Measurements from ENCODE around the gene KDM1A. TPM values are rescaled to one million over a fixed set of nuclear protein-coding genes. Genes with fewer than 3 reads are reported as not detected.

KDM1A gene
- total RNA-seq, 1 donor from 2014 or later, result 332 TPM

GRCh38 chr1:23101887-23102286 lies 82.6 kb downstream of the KDM1A start:
- H3K4me1 Mint-ChIP-seq, result peaks cover 13% of the 10 kb centered on the region
- H3K36me3 Mint-ChIP-seq, result peaks cover 8% of the 10 kb centered on the region
- no peaks in the 10 kb centered on the region for H3K36me3 ChIP-seq
- H3K9ac ChIP-seq, result no peak overlapping the region
- no peaks in the 10 kb centered on the region for H3K27me3 Mint-ChIP-seq (ENCODE audit: insufficient read depth, low read depth)
- DNase-seq (ENCODE audit: low spot score), result no peak
- TF ChIP-seq EZH2 (IDR thresholded peaks at IDR 0.05) (no peak), CTCF (IDR thresholded peaks at IDR 0.05) (no peak), EZH2phosphoT487 (IDR thresholded peaks at IDR 0.05) (no peak)
- peaks cover 11% of the 10 kb centered on the region for H3F3A ChIP-seq (ENCODE audit: low read depth)
- H3K4me1 ChIP-seq, result peaks cover 17% of the 10 kb centered on the region
- H3K9me3 Mint-ChIP-seq, result no peaks in the 10 kb centered on the region
- no peak overlapping the region for H3K4me3 ChIP-seq
- H3K27me3 ChIP-seq, result no peaks in the 10 kb centered on the region
- no peak overlapping the region for H3K4me2 ChIP-seq
- no peak overlapping the region for H3K27ac ChIP-seq
- peaks cover 54% of the 10 kb centered on the region for H3K79me2 ChIP-seq (ENCODE audit: low read depth)
- no peaks in the 10 kb centered on the region for H3K9me3 ChIP-seq (ENCODE audit: low read depth)
- H3K4me3 Mint-ChIP-seq, result no peak overlapping the region
- no peak overlapping the region for H3K27ac Mint-ChIP-seq
- no peak overlapping the region for H2AFZ ChIP-seq (replicated peaks)
- H4K20me1 ChIP-seq (ENCODE audit: low read depth), result peaks cover 69% of the 10 kb centered on the region

GRCh38 chr1:23102289-23102688 lies 83.0 kb downstream of the KDM1A start:
- peaks cover 50% of the 10 kb centered on the region for H3K79me2 ChIP-seq (ENCODE audit: low read depth)
- no peaks in the 10 kb centered on the region for H3K9me3 Mint-ChIP-seq
- peaks cover 17% of the 10 kb centered on the region for H3K4me1 ChIP-seq
- H3K4me2 ChIP-seq, result no peak overlapping the region
- no peaks in the 10 kb centered on the region for H3K9me3 ChIP-seq (ENCODE audit: low read depth)
- H3K27ac Mint-ChIP-seq, result no peak overlapping the region
- no peak for DNase-seq (ENCODE audit: low spot score)
- peaks cover 5% of the 10 kb centered on the region for H3K36me3 Mint-ChIP-seq
- H3K4me3 Mint-ChIP-seq, result no peak overlapping the region
- peaks cover 73% of the 10 kb centered on the region for H4K20me1 ChIP-seq (ENCODE audit: low read depth)
- peaks cover 11% of the 10 kb centered on the region for H3F3A ChIP-seq (ENCODE audit: low read depth)
- H3K27ac ChIP-seq, result no peak overlapping the region
- H2AFZ ChIP-seq (replicated peaks), result no peak overlapping the region
- TF ChIP-seq CTCF (IDR thresholded peaks at IDR 0.05), result no peak
- TF ChIP-seq EZH2 (IDR thresholded peaks at IDR 0.05), result no peak
- TF ChIP-seq EZH2phosphoT487 (IDR thresholded peaks at IDR 0.05), result no peak
- H3K4me3 ChIP-seq, result no peak overlapping the region
- H3K4me1 Mint-ChIP-seq, result peaks cover 13% of the 10 kb centered on the region
- no peak overlapping the region for H3K9ac ChIP-seq
- H3K36me3 ChIP-seq, result no peaks in the 10 kb centered on the region
- H3K27me3 Mint-ChIP-seq (ENCODE audit: insufficient read depth, low read depth), result no peaks in the 10 kb centered on the region
- H3K27me3 ChIP-seq, result no peaks in the 10 kb centered on the region

- no peak overlapping the region for H3K4me3 Mint-ChIP-seq
Measured at GRCh38 chr1:23103001-23103889, 84.0 kb downstream of the KDM1A start.

More at GRCh38 chr1:23103001-23103889, 84.0 kb downstream of the KDM1A start:
- Histone ChIP-seq H3K79me2 (ENCODE audit: low read depth) (peaks cover 45% of the 10 kb centered on the region), H3K9ac (no peak overlapping the region), H4K20me1 (ENCODE audit: low read depth) (peaks cover 73% of the 10 kb centered on the region), H3K27ac (no peak overlapping the region), H2AFZ (replicated peaks) (no peak overlapping the region), H3K9me3 (ENCODE audit: low read depth) (no peaks in the 10 kb centered on the region), H3F3A (ENCODE audit: low read depth) (peaks cover 11% of the 10 kb centered on the region), H3K36me3 (no peaks in the 10 kb centered on the region), H3K4me3 (no peak overlapping the region), H3K4me2 (no peak overlapping the region), H3K27me3 (no peaks in the 10 kb centered on the region), H3K4me1 (peaks cover 17% of the 10 kb centered on the region)
- peaks cover 13% of the 10 kb centered on the region for H3K4me1 Mint-ChIP-seq
- H3K27ac Mint-ChIP-seq, result no peak overlapping the region
- H3K27me3 Mint-ChIP-seq (ENCODE audit: insufficient read depth, low read depth), result no peaks in the 10 kb centered on the region
- no peaks in the 10 kb centered on the region for H3K9me3 Mint-ChIP-seq
- H3K36me3 Mint-ChIP-seq, result peaks cover 10% of the 10 kb centered on the region
- TF ChIP-seq EZH2 (IDR thresholded peaks at IDR 0.05), result no peak
- TF ChIP-seq EZH2phosphoT487 (IDR thresholded peaks at IDR 0.05), result no peak
- TF ChIP-seq CTCF (IDR thresholded peaks at IDR 0.05), result no peak
- DNase-seq (ENCODE audit: low spot score), result no peak

Measured in neural progenitor cell (in vitro differentiated cells).